KMS-11 (cell line): ENCODE measurements around the gene MUC16.

Experiments
- H2AFZ ChIP-seq: fragments of 200-600 bp; sonication (generic); 2 replicates; pipeline ENCODE4 v1.6.1; 2016; ENCODE audit warnings: antibody characterized with exemption, mixed run types, low read depth
- H3K27ac ChIP-seq: fragments of 200-600 bp; sonication (generic); 2 replicates; pipeline ENCODE4 v1.6.1; 2016; ENCODE audit warnings: mild to moderate bottlenecking, mixed run types
- H3K27me3 ChIP-seq: fragments of 200-600 bp; sonication (generic); 2 replicates; pipeline ENCODE4 v1.6.1; 2017; ENCODE audit warnings: mild to moderate bottlenecking, low read depth, mixed run types, moderate library complexity; ENCODE audit not compliant: insufficient read depth
- H3K36me3 ChIP-seq: fragments of 200-600 bp; sonication (generic); 2 replicates; pipeline ENCODE4 v1.6.1; 2017; ENCODE audit warnings: mild to moderate bottlenecking, mixed run types; ENCODE audit not compliant: insufficient read depth
- H3K4me1 ChIP-seq: fragments of 200-600 bp; sonication (generic); 2 replicates; pipeline ENCODE4 v1.6.1; 2016; ENCODE audit warnings: mild to moderate bottlenecking, low read depth, mixed run types; ENCODE audit not compliant: poor library complexity, severe bottlenecking
- H3K4me2 ChIP-seq: fragments of 200-600 bp; sonication (generic); 2 replicates; pipeline ENCODE4 v1.7.0; 2016; ENCODE audit warnings: mild to moderate bottlenecking, mixed run types
- H3K4me3 ChIP-seq: fragments of 200-600 bp; sonication (generic); IDR thresholded peaks from 2 replicates; pipeline ENCODE4 v1.6.1; 2017; ENCODE audit warnings: low read depth, low read length, mixed read lengths; ENCODE audit not compliant: insufficient read depth
- H3K79me2 ChIP-seq: fragments of 200-600 bp; sonication (generic); 2 replicates; pipeline ENCODE4 v1.6.1; 2016; ENCODE audit warnings: low read depth, mixed run types; ENCODE audit not compliant: insufficient read depth
- H3K9ac ChIP-seq: fragments of 200-600 bp; sonication (generic); 2 replicates; pipeline ENCODE4 v1.6.1; 2016; ENCODE audit warnings: mild to moderate bottlenecking, mixed run types
- H4K20me1 ChIP-seq: fragments of 200-600 bp; sonication (generic); 2 replicates; pipeline ENCODE4 v1.6.1; 2016; ENCODE audit warnings: mild to moderate bottlenecking, mixed run types; ENCODE audit not compliant: insufficient read depth
- CTCF ChIP-seq: fragments of 200-600 bp; sonication (generic); conservative IDR thresholded peaks from 2 replicates; pipeline ENCODE4 v1.6.1; 2017; ENCODE audit warnings: low read depth, mild to moderate bottlenecking, antibody characterized with exemption, low read length, moderate library complexity, mixed read lengths

The MUC16 gene

GRCh38 chr19:9037400-9038062 lies 27.3 kb upstream of the MUC16 start:
- no peak for TF ChIP-seq CTCF
- H3K4me1 ChIP-seq, result no peaks in the 10 kb centered on the region
- H3K4me2 ChIP-seq, result no peak overlapping the region
- no peaks in the 10 kb centered on the region for H3K79me2 ChIP-seq
- no peak overlapping the region for H3K4me3 ChIP-seq
- no peak overlapping the region for H3K27ac ChIP-seq
- H3K27me3 ChIP-seq, result peaks cover 7% of the 10 kb centered on the region; the same call in 1 of the 2 replicates
- H3K9ac ChIP-seq, result no peak overlapping the region
- no peaks in the 10 kb centered on the region for H3K36me3 ChIP-seq
- H4K20me1 ChIP-seq, result no peaks in the 10 kb centered on the region
- H2AFZ ChIP-seq, result no peak overlapping the region

GRCh38 chr19:9032136-9032631 lies 22.0 kb upstream of the MUC16 start:
- Histone ChIP-seq H2AFZ (no peak overlapping the region), H3K4me3 (no peak overlapping the region), H3K79me2 (no peaks in the 10 kb centered on the region), H3K27me3 (peaks cover 3% of the 10 kb centered on the region; the same call in 1 of the 2 replicates), H3K9ac (no peak overlapping the region), H3K36me3 (no peaks in the 10 kb centered on the region), H3K4me2 (no peak overlapping the region), H3K4me1 (no peaks in the 10 kb centered on the region), H3K27ac (no peak overlapping the region), H4K20me1 (no peaks in the 10 kb centered on the region)
- TF ChIP-seq CTCF, result no peak

GRCh38 chr19:9018163-9018875 lies 8.1 kb upstream of the MUC16 start:
- H4K20me1 ChIP-seq, result no peaks in the 10 kb centered on the region
- no peak overlapping the region for H3K27ac ChIP-seq
- H3K4me3 ChIP-seq, result no peak overlapping the region
- no peaks in the 10 kb centered on the region for H3K79me2 ChIP-seq
- TF ChIP-seq CTCF, result no peak
- H3K36me3 ChIP-seq, result no peaks in the 10 kb centered on the region
- H3K27me3 ChIP-seq, result peaks cover 9% of the 10 kb centered on the region; the same call in 1 of the 2 replicates
- no peak overlapping the region for H2AFZ ChIP-seq
- no peak overlapping the region for H3K9ac ChIP-seq
- no peak overlapping the region for H3K4me2 ChIP-seq
- no peaks in the 10 kb centered on the region for H3K4me1 ChIP-seq

- Histone ChIP-seq H3K27ac (no peak overlapping the region), H4K20me1 (no peaks in the 10 kb centered on the region), H2AFZ (no peak overlapping the region), H3K79me2 (no peaks in the 10 kb centered on the region), H3K9ac (no peak overlapping the region), H3K4me2 (no peak overlapping the region), H3K27me3 (peaks cover 3% of the 10 kb centered on the region; the same call in 1 of the 2 replicates), H3K4me1 (no peaks in the 10 kb centered on the region), H3K4me3 (no peak overlapping the region), H3K36me3 (no peaks in the 10 kb centered on the region)
- no peak for TF ChIP-seq CTCF
Measured at GRCh38 chr19:9014803-9015202, 4.6 kb upstream of the MUC16 start.
